Measurements from ENCODE around the gene RBSN.

GRCh38 chr3:15023719-15024118, 75.2 kb downstream of the RBSN start:
- TF ChIP-seq CTCF (IDR thresholded peaks at IDR 0.05) (no peak), POLR2A (IDR thresholded peaks at IDR 0.05) (no peak), EP300 (IDR thresholded peaks at IDR 0.05) (no peak)

Measured in ovary (tissue), 3 donors.